COLO668 (cell line): ENCODE data around the gene MAMLD1.
A peak's percentile ranks its signal among the peaks of the same experiment; 100 is the strongest.

Experiments used
- DNase-seq: peaks from one replicate; lab custom pipeline; 2025; ENCODE audit not compliant: unreplicated experiment; lab: John Stamatoyannopoulos, UW

The MAMLD1 gene

DNA sequence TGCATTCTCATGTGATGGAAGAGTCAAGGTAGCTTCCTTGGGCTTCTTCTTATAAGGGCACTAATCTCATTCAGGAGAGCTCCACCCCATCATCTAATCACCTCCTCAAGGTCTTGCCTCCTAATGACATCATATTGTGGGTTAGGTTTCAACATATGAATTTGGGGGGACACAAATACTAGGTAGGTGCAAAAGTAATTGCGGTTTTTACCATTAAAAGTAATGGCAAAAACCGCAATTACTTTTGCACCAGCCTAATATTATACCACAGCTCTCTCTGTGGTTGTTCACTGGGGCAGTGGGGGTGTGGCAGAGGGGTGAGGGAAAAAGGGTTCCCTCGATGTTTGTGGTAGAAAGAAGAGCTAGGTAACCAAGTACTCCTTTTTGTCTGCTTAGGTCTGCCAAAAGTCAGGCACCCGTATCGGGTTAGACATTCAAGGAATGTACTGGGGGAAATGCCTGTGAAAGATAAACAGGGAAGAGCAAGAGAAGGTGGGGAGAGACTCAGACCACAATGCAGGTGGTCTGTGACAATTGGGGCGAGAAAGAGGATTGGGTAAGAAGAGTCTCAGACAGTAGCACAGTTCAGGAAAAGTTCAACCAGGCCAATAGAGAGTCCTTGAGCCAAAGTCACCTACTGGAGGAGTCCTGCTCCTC, 126.4 kb downstream of the MAMLD1 start:
- no peak for DNase-seq

DNA sequence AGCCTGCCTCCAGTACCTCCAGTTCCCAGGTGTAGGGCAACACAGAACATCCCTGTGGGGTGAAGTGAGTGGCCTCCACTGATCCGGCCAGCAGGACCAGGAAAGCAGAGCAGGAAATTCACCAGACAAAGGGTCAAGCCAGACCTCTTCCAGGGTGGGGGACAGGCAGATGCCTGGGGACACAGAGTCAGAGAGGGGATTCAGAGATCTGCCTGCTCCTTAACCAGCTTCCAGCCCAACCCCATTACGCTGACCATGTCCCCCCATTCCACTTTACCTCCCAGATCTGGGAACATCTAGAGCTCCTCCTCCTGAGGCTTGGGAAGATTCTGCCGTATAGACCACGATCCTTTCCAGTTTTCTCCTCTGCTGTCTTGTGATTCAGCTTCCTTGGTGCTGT, 132.4 kb downstream of the MAMLD1 start:
- DNase-seq = no peak

DNA sequence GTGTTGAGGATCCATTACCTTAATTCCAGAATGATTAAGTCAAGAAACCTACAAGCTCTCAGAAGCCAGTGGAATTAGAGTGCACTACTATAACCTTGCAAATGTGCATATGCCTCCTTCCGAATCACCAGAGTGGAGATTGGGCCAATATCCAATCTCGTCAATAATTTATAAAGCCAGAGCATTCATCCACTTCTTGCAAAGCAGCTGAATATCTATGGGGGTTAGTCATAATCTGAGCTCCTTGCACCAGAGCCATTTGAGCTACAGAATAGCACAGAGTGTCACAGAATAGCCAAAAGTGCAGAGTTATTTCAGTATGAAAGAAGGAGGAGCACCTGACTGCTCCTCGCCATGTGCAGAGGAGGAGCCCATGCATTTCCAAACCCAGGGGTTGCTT, 136.1 kb downstream of the MAMLD1 start:
- no peak for DNase-seq

DNA sequence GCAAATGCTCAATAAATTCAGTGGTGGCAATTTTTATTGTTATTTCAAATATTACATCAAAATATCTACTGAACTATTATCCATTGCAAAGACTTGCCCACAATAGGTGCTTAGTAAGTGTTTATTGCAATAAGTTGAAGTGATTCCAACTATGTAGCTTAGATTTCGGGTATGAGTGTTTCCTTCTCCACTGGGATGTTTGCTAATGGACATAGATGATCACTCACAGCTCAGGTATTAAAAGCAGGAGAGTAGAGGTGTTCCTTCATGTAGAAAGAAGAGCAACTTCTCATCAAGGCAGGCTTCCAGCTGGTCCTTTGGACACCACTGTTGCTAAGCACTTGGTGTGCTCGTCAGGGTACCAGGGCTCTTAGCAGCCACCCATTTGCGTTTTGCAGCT, 139.0 kb downstream of the MAMLD1 start:
- no peak for DNase-seq

DNA sequence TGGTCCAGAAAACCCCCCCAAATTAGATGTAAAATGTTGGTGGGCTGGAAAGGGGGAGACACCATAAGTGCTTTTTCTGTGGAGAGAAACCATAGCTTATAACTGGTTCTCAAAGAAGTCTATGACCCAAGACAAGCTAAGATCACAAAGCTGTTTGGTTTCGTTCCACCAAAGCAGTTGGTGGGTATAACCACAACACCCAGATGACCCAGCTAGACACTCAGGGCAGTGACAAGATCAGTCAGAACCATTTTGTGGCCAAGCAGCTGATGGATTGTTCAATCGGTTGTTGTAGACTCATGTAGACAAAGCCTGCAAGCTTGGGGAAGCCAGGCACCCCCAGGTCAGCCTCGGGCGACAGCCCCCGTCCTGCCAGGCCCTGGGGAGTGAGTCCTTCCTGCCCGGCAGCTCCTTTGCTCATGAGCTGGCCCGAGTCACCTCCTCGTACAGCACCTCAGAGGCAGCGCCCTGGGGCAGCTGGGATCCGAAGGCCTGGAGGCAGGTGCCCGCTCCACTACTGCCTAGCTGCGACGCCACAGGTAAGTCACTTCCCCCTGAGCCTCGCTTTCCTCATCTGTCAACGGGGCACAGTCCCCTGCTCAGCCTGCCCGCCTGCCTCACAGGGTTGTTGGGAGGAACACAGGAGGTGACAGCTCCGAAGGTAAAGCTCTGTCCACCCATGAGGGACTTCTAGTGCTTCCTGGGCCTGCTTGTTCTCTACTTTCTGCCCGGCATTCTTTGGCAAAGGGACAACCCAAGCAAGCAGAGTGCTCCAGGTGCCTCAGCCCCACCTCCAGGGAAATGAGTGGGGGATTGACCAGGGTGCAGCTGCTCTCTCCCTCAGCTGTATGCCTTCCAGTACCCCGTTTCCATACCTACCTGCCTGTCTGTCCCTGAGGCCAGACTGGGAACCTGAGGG, 140.1 kb downstream of the MAMLD1 start:
- DNase-seq = no peak

DNA sequence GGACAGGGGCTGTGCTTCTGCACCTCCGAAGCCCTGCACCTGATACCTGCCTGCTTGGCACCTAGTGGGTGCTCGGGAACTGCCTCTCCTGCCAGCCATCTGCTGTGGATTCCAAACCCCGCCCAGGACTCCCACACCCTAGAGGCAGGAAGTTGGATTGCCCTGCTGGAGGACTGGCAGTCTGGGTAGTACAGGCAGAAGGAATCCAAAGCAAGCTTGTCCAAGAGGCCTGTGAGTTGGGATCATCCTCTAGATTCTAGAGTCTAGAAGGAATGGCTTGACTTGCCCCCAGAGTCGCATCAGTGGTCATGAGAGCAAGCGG, 140.7 kb downstream of the MAMLD1 start:
- no peak for DNase-seq

DNA sequence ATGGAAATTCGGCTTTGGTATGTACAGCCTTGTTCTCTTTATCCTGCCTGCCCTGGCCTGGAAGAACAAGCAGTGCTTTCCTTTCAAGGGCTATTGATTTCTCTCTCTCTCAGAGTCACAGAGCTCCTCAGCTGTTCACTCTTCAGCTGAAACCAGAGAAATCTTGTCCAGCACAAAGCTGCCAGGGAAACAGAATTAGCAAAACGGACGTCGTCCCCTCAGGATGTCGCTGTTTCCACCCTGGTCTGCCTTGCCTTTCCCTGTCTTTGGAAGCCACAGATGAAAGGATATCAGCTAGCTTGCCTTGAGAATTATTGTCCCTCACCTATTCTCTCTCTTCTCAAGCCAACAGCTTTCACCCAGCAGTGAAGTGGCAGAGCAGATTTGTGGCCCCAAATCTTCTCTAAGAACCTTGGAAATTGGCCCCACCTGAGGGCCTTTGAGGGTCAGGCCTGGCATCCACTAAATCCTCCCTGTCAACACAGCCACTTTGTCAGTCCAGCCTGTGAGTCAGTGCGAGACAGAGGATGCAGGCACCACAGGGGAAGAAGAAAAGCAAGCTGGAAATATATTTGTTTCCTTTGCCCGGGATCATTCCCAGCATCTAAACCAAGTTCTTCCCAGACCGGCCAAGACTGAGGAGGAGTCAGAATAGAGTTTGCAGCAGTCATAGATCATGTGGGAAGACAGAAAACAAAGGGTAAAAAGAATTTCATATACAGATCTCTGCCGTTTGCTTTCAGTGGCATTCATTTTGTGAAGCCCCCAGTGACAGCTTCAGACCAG, 141.5 kb downstream of the MAMLD1 start:
- no peak for DNase-seq

DNA sequence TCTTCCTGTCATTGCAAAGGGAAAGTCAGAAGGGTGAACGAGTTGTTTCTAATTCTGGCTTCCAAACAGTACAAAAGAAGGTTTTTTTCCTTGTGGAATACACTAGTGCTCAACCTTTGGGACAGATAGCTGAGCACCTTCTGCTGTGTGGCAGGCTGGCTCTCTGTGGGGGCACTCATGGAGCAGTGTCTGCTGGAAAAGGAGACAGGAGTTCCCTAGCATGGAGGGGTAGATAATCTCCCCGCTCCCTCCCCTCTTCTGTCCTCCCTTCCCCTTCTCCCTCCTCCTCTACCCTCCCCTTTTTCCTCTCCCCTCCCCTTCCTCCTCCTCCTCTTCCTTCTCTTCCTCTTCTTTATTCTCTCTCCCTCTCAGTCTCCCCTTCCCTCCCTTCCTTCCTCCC, 142.9 kb downstream of the MAMLD1 start:
- DNase-seq = no peak

DNA sequence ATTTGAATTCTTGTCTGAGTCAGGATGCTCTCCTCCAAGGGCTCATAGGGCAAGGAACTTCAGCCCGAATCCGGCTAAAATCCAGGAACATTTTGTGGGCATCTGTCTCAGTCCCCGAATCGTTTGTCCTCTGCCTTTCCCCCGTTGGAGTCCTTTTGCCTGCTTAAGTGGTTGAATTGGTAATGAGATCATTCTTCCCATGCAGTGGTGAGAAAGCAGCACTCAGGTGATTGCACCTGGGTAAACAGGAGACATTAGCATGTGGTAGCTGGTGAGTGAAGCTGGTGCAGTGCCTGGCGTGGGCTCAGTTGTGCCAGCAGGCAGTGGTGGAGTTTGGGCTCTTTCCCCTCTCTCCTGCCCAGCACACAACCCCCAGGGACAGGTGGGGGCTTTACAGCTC, 143.4 kb downstream of the MAMLD1 start:
- no peak for DNase-seq

DNA sequence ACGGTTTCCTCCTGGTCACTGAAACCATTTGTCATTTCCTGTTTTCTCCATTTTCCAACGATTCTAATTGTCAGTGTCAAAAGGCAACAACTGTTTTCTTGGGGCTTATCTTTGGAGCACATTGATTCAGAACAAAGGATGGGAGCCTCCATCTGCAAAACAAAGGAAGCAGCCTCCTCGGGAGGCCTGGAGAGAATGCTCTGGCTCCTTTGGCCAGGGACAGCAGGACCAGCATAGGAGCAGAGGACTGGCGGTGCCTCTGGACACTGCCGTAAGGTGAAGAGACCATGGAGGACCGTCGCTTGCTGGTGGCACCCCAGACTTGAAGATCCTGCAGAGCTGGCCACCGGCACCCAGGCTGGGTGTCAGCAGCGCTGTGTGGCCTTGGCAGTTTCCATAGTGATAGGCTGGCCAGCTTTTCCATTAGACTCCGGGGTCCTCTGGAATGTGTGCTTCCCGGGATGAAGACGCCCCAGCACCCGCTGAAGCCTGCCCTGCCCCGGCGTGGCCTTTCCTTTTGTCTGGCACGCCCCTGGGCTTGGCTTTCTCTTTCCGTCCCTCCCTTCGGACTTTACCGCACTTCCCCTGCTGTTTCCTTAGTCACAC, 144.2 kb downstream of the MAMLD1 start:
- no peak for DNase-seq

DNA sequence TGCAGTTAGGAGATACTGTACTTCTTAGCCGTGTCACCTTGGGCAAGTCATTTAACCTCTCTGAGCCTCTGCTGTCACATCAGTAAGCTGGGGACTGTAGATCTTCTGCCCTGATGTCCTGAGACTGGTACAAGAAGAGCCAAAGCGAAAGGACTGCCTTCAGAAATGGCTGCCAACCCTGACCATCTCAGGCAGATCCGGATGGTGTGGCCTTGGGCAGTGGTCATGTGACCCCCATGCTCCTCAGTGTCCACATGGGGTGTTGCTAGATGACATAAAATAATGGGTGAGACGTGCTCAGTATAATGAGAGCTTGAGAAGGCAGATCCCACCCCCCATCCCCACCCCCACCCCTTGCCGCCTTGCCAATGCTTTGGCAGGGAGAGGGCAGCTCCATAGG, 144.9 kb downstream of the MAMLD1 start:
- DNase-seq = no peak

DNA sequence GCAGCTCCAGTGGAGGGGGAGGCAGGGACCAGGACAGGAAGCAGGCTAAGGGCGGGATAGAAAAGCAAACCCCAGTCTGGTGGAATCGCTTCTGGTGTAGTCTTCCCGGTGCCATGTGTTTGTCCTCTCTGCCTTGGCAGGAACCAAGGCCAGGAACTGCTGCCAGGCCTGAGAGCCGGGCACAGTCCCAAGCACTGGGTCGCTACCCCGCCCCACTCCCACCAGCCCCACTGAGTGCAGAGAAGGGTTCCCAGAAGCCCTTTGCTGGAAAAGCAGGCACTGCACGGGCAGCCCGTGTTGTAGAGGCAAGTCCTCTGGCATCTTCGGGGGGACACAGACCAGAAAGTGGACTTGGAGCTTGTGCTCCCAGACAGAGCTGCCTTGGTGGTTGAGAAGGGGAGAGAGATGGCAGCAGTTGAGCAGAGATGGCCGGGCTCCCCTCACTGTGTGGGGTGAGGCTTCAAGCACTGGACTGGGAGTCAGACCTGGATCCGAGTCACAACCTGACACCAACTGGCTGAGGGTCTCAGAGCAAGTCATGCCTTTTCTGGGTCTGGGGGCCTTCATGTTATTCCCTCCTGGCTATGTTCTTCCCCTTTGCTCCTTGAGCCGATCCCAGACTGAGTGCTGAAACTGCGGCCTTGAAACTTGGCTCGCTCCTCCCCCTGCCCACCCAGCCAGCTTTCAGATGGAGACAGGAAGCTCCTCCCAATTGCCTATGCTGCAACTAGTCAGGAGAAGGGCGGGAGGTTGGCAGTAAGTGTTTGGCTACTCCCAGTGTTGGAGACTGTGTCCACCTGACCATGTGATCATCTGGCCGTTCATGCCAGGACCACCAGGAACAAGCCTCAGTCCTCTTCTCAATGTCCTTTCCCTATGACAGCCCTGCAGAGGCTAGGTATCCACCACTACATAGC, 145.6 kb downstream of the MAMLD1 start:
- no peak for DNase-seq

DNA sequence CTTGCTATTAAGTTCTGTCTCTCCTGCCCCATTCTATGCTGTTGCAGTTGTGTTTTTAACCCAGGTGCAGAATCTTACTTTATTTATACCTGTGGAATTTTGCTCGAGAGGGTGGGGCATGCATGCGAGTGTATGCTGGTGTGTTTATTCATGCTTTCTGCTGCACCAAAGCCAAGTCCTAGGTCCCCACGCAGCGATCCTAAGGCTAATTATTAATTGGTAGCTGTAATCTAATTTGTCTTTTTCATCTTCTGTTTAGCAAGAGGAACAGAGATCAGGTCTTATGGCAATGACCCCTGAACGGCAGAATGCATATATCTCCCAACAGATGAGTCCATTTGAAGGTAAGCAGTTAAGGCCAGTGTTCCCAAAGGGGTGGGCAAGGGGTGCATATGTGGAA, 146.6 kb downstream of the MAMLD1 start:
- DNase-seq = no peak

DNA sequence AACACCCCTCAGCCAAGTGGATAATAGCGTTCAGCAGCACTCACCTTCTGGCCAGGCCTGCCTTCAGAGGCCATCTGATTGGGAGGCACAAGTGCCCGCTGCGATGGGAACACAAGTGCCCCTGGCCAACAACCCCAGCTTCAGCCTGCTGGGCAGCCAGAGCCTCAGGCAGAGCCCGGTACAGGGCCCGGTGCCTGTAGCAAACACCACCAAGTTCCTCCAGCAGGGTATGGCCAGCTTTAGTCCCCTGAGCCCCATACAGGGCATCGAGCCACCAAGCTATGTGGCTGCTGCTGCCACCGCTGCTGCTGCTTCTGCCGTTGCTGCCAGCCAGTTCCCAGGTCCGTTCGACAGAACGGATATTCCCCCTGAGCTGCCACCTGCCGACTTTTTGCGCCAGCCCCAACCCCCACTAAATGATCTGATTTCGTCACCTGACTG, 149.4 kb downstream of the MAMLD1 start:
- DNase-seq = peak; percentile 17

DNA sequence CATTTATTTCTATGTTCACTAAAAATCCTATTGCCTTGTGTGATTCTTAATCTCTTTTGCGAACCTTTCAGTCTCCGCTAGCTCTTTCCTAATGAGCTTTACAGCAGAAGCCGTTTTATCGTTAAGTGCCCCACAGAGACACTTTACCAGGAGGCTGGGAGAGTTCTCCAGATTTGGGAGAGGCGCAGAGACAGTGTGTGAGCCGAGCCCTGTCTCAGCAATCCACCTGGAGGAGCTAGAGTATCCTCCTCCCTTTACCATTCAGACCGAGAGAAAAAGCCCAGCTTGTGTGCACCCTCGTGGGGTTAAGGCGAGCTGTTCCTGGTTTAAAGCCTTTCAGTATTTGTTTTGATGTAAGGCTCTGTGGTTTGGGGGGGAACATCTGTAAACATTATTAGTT, 150.4 kb downstream of the MAMLD1 start:
- no peak for DNase-seq

DNA sequence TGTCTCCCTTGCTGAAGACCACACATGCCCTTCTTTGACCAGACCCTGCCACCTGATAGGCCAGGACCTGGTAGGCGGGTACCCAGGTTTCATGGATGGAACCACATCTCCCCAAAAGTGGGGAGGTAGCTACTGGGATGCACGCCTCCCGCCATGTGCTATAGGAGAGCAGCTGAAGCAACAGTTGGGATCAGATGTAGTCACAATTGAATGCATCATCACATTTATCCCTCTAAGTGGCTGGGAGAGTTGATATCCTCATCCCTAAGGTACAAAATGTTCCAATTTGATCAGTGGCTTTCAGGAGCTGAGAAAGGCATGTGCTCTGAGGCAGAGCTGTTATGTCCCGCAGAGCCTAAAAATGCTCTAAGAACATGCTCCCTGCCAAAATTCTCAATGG, 151.3 kb downstream of the MAMLD1 start:
- DNase-seq = no peak

DNA sequence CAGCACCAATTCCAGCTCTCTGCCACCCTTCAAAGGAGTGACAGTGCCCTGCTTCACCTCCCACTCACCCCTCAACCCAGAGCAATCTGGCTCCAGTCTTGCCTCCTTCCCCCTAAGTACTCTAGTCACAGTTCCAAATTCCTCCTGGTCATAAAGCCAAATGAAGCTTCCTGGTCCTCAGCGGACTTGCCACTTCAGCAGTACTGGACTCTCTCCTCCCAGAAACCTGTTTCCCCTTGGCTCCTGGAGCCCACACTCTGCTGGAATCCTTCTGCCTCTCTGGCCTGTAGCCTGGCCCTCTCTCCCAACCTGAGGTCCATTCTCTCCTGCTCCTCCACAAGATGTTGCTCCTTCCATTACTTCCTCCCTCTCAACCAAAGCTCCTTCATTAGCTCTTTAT, 152.7 kb downstream of the MAMLD1 start:
- DNase-seq = no peak

DNA sequence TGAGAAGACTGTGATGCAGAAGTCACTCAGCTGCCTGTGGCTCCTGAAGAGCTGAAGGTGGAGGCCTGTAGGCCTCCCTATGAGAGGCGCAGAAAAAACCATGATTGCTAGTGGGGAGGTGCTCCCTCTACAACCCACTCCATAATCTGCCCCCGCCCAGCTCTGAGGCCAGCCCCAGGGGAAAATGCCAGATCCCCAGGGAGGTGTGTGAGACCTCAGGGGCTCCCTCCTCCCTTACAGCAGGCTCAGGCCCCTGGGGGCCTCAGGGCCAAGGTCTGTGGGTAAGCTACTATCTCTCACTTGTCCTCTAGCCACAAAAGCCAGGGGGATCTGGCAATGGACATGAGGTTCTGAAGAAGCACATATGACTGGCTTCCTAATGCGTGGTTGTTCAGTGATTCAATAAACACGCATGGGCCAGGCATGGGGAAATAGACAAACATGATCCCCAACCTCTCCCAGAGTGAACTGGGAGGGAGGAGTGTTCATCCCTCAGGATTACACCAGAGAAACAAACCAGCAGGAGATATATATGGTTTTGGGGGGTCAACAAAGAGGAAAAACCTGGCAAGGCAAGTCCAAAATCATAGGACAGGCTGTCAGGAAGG, 154.3 kb downstream of the MAMLD1 start:
- no peak for DNase-seq

DNA sequence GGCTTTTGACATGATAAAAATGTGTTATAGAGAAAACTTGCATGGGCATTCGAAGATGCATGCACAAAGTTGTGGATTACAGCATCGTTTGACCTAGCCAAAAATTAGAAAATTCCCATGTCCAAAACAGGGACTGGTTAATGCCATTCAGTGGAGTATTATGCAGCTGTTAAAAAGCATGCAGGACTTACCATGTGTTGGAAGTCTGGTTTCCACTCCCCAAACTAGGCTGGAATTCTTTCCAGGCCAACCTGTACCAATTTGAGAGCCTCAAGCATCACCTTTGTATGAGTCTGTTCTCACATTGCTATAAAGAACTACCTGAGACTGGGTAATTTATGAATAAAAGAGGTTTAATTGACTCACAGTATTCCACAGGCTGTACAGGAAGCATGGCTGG, 159.4 kb downstream of the MAMLD1 start:
- DNase-seq = no peak
